ENCODE measurements around the gene PLA2G3. TPM values are rescaled to one million over a fixed set of nuclear protein-coding genes. Genes with fewer than 3 reads are reported as not detected.

Gene PLA2G3
- total RNA-seq, 1 donor = 0.36 TPM

DNA sequence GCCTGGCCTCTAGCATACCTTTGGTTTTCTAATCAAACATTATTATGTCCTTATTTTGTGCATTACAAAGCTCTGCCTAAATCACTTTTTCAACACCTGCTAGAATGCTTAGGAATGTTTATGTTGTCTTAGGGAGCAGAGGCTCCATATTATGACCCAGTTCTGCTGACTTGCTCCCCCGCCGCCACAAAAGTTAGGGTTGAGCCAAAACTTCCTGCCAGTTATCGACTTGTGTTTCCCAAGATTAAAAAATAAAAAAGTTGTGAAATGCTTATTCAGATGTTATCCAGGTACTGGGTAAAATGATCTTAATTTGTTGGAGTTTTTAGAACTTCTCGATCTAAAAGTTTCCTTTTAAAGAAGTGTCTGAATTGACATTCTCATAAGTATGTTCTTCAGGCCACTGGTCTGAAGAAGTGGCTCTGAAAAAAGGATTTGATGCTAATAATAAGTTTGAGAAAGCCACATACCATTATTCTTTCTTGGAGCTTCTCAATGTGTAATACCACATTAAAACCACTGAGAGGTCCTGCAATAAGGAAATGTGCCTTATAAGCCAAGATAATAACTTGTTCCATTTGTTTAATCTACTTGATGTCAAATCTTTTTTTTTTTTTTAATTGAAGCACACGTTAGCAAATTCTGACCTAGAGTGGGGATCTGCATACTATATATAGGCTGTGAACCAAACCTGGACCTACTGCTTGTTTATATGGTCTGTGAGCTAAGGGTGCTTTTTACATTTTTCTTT, 21.9 kb upstream of the PLA2G3 start:
- H3K79me2 ChIP-seq (ENCODE audit: insufficient read depth, low read length) = peaks cover 66% of the 10 kb centered on the region
- H3K27me3 ChIP-seq (ENCODE audit: insufficient read depth, low read length) = no peaks in the 10 kb centered on the region
- TF ChIP-seq, protein P1, sequence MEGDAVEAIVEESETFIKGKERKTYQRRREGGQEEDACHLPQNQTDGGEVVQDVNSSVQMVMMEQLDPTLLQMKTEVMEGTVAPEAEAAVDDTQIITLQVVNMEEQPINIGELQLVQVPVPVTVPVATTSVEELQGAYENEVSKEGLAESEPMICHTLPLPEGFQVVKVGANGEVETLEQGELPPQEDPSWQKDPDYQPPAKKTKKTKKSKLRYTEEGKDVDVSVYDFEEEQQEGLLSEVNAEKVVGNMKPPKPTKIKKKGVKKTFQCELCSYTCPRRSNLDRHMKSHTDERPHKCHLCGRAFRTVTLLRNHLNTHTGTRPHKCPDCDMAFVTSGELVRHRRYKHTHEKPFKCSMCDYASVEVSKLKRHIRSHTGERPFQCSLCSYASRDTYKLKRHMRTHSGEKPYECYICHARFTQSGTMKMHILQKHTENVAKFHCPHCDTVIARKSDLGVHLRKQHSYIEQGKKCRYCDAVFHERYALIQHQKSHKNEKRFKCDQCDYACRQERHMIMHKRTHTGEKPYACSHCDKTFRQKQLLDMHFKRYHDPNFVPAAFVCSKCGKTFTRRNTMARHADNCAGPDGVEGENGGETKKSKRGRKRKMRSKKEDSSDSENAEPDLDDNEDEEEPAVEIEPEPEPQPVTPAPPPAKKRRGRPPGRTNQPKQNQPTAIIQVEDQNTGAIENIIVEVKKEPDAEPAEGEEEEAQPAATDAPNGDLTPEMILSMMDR (IDR thresholded peaks at IDR 0.05; ENCODE audit: extremely low read depth, low read depth, low read length) = peak; percentile 20
- DNase-seq (ENCODE audit: insufficient read length, low spot score, missing footprints) = peak; percentile 62
- H3K4me1 ChIP-seq (ENCODE audit: insufficient read depth, low read length) = peaks cover 24% of the 10 kb centered on the region
- H4K20me1 ChIP-seq (ENCODE audit: insufficient read depth, low read length) = peaks cover 16% of the 10 kb centered on the region
- peaks cover 20% of the 10 kb centered on the region for H3K36me3 ChIP-seq (ENCODE audit: insufficient read depth, low read length)
- H3K4me3 ChIP-seq (ENCODE audit: insufficient read depth, low read length) = peak overlapping the region; percentile 46
- H3K9me3 ChIP-seq (ENCODE audit: low read depth, low read length) = no peaks in the 10 kb centered on the region
- no peak overlapping the region for H2AFZ ChIP-seq (ENCODE audit: low read length)
- peak overlapping the region; percentile 36 for H3K27ac ChIP-seq (ENCODE audit: low read depth, low read length)
- H3K4me2 ChIP-seq (ENCODE audit: insufficient read depth, low read length) = peak overlapping the region; percentile 97

DNA sequence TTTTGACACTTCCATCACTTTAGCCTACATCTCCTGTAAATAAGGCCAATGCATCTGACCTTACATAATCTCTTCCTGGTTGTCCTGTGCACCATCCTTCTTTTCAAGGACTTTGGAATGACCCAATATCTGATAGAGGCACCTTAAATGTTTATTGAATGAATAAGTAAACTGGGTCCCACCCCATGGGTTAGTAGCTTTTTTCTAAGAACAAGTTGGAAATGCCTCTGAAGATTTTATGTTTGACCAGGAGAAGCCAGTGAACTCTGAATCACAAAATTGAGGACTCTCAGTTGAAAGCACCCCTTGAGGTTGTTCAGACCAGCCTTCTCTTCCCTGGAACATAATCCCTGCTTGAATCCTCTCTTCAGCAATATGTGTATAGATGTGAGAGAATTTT, 21.1 kb upstream of the PLA2G3 start:
- DNase-seq (ENCODE audit: insufficient read length, low spot score, missing footprints) = no peak
- no peak overlapping the region for H2AFZ ChIP-seq (ENCODE audit: low read length)
- H3K79me2 ChIP-seq (ENCODE audit: insufficient read depth, low read length) = peaks cover 60% of the 10 kb centered on the region
- TF ChIP-seq, protein P1 (IDR thresholded peaks at IDR 0.05; ENCODE audit: extremely low read depth, low read depth, low read length) = no peak
- no peaks in the 10 kb centered on the region for H3K27me3 ChIP-seq (ENCODE audit: insufficient read depth, low read length)
- peaks cover 18% of the 10 kb centered on the region for H3K36me3 ChIP-seq (ENCODE audit: insufficient read depth, low read length)
- H3K4me3 ChIP-seq (ENCODE audit: insufficient read depth, low read length) = peak overlapping the region; percentile 97
- peak overlapping the region; percentile 90 for H3K27ac ChIP-seq (ENCODE audit: low read depth, low read length)
- H4K20me1 ChIP-seq (ENCODE audit: insufficient read depth, low read length) = peaks cover 16% of the 10 kb centered on the region
- H3K4me2 ChIP-seq (ENCODE audit: insufficient read depth, low read length) = peak overlapping the region; percentile 97
- H3K9me3 ChIP-seq (ENCODE audit: low read depth, low read length) = no peaks in the 10 kb centered on the region
- peaks cover 24% of the 10 kb centered on the region for H3K4me1 ChIP-seq (ENCODE audit: insufficient read depth, low read length)

DNA sequence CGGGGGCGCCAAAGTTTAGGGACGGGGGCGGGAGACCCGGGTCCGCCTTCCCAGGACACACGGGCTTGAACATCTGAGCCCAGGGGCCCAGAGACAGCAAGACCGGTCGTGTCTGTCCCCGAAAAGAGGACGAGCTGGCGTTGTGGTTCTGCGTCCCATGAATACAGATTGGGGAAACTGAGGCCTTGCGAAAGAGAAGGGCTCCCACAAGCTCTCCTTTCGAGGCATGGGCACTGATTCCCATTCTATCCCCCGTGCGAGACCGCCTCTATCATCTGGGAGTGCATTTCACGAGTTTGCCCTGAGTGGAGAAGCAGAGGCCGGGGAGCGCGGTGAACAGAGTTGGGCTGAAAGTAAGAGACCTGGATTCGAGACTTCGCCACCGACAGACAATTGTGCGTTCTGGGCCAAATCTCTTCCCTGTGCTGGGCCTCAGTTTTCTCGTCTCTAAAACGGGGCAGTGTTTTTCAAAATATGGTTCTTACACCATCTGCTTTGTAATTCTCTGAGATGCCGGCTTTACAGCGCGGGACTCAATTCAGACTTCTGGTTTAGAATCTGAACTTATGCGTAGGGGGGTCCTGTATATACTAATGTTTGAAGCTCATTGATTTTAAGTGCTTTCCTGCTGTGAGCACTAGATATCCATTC, 20.1 kb upstream of the PLA2G3 start:
- peaks cover 51% of the 10 kb centered on the region for H3K79me2 ChIP-seq (ENCODE audit: insufficient read depth, low read length)
- H3K4me1 ChIP-seq (ENCODE audit: insufficient read depth, low read length) = peaks cover 29% of the 10 kb centered on the region
- TF ChIP-seq, protein P1 (IDR thresholded peaks at IDR 0.05; ENCODE audit: extremely low read depth, low read depth, low read length) = no peak
- DNase-seq (ENCODE audit: insufficient read length, low spot score, missing footprints) = peak; percentile 86
- H3K27ac ChIP-seq (ENCODE audit: low read depth, low read length) = peak overlapping the region; percentile 90
- peaks cover 13% of the 10 kb centered on the region for H4K20me1 ChIP-seq (ENCODE audit: insufficient read depth, low read length)
- H2AFZ ChIP-seq (ENCODE audit: low read length) = peak overlapping the region; percentile 98
- no peaks in the 10 kb centered on the region for H3K9me3 ChIP-seq (ENCODE audit: low read depth, low read length)
- peak overlapping the region; percentile 97 for H3K4me2 ChIP-seq (ENCODE audit: insufficient read depth, low read length)
- H3K36me3 ChIP-seq (ENCODE audit: insufficient read depth, low read length) = peaks cover 9% of the 10 kb centered on the region
- H3K27me3 ChIP-seq (ENCODE audit: insufficient read depth, low read length) = no peaks in the 10 kb centered on the region
- H3K4me3 ChIP-seq (ENCODE audit: insufficient read depth, low read length) = peak overlapping the region; percentile 97

DNA sequence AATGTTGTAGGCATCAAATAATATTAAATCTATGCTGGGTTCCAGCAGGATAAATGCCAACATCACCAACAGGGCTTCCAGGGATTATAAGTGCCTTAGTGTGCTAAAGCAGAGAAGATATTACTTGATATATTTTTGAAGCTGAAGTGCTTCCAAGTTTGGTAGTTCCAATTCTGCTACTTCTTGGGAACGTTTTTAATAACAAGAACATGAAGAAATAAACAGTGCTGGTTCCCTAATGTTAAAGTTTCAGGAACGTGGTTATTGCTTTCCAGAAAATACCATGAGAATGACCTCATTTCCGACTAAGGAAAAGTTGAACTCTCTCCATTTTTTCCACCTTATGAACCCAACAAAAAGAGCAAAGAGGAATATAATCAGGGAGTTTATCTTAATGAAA, 15.1 kb upstream of the PLA2G3 start:
- Histone ChIP-seq H3K36me3 (ENCODE audit: insufficient read depth, low read length) (no peaks in the 10 kb centered on the region), H3K9me3 (ENCODE audit: low read depth, low read length) (no peaks in the 10 kb centered on the region), H4K20me1 (ENCODE audit: insufficient read depth, low read length) (no peaks in the 10 kb centered on the region), H2AFZ (ENCODE audit: low read length) (peak overlapping the region; percentile 51), H3K4me2 (ENCODE audit: insufficient read depth, low read length) (peak overlapping the region; percentile 40), H3K27me3 (ENCODE audit: insufficient read depth, low read length) (no peaks in the 10 kb centered on the region), H3K79me2 (ENCODE audit: insufficient read depth, low read length) (peaks cover 5% of the 10 kb centered on the region), H3K4me1 (ENCODE audit: insufficient read depth, low read length) (peaks cover 10% of the 10 kb centered on the region), H3K27ac (ENCODE audit: low read depth, low read length) (no peak overlapping the region), H3K4me3 (ENCODE audit: insufficient read depth, low read length) (no peak overlapping the region)
- peak; percentile 73 for DNase-seq (ENCODE audit: insufficient read length, low spot score, missing footprints)
- TF ChIP-seq, protein P1 (IDR thresholded peaks at IDR 0.05; ENCODE audit: extremely low read depth, low read depth, low read length) = no peak
